Chondrocyte (in vitro differentiated cells): ENCODE data around the gene CCDC127. TPM values are rescaled to one million over a fixed set of nuclear protein-coding genes. Genes with fewer than 3 reads are reported as not detected.

Experiments used
- DNase-seq: peaks from one replicate; pipeline ENCODE4 v3.0.0; 2021; ENCODE audit warnings: mixed read lengths, low spot score
- H3K27ac Mint-ChIP-seq: one replicate; pipeline ENCODE4 v1.8.0; 2021; ENCODE audit warnings: mild to moderate bottlenecking, moderate library complexity, mixed read lengths; ENCODE audit not compliant: unreplicated experiment
- H3K27me3 Mint-ChIP-seq: 2 replicates; pipeline ENCODE4 v1.8.0; 2021; ENCODE audit warnings: low read depth, mixed read lengths
- H3K36me3 Mint-ChIP-seq: 2 replicates; pipeline ENCODE4 v1.8.0; 2021; ENCODE audit warnings: low read depth, mixed read lengths
- H3K4me1 Mint-ChIP-seq: 2 replicates; pipeline ENCODE4 v1.8.0; 2021; ENCODE audit warnings: low read depth, mild to moderate bottlenecking, mixed read lengths
- H3K4me3 Mint-ChIP-seq: one replicate; pipeline ENCODE4 v1.8.0; 2021; ENCODE audit warnings: mild to moderate bottlenecking, moderate library complexity, mixed read lengths; ENCODE audit not compliant: unreplicated experiment
- H3K9me3 Mint-ChIP-seq: 2 replicates; pipeline ENCODE4 v1.8.0; 2021; ENCODE audit warnings: low read depth, mixed read lengths
- total RNA-seq: library from RNA; stranded (reverse); gene quantifications from 3 replicates; pipeline ENCODE4 v1.2.1, GENCODE V29; 2021
- TF ChIP-seq, protein P1 (sequence below): fragments of 200-600 bp; sonication (generic); IDR thresholded peaks from 2 replicates; pipeline ENCODE4 v1.5.0; 2021; ENCODE audit warnings: antibody characterized with exemption, mild to moderate bottlenecking, moderate library complexity

Gene CCDC127
- total RNA-seq, 1 donor from 2014 or later = 8.0 TPM

DNA sequence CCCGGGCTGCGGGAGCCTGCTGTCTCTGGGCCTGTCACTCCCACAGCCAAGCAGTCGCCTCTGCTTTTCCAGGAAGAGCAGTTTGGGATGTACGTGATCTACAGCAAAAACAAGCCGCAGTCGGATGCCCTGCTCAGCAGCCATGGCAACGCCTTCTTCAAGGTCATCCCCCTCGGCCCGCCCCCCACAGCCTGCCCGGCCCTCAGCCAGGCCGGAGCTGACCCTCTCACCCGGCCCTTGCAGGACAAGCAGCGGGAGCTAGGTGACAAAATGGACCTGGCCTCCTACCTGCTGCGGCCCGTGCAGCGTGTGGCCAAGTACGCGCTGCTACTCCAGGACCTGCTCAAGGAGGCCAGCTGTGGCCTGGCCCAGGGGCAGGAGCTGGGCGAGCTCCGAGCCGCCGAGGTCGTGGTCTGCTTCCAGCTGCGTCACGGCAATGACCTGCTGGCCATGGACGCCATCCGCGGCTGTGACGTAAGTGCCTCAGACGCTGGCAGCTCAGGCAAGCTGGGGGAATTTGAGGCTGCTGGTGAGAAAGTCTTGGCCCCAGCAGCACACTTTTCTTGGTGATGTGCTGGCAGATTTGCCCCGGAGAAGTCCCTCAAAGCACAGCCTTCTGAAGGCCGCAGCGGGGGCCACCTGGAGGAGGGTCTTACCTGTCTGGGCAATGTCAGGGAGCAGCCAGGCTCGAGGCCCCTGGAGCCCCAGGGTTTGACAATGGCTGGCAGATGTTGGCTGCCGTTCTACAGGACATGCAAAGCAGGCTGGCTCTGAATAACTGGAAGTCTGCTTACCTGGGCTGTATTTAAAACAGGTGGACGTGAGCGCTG is 46.8 kb downstream of the CCDC127 start:
- no peak overlapping the region for H3K4me3 Mint-ChIP-seq
- H3K36me3 Mint-ChIP-seq = peaks cover 1% of the 10 kb centered on the region
- H3K27me3 Mint-ChIP-seq = peaks cover 6% of the 10 kb centered on the region
- peaks cover 33% of the 10 kb centered on the region for H3K4me1 Mint-ChIP-seq
- TF ChIP-seq, protein P1, sequence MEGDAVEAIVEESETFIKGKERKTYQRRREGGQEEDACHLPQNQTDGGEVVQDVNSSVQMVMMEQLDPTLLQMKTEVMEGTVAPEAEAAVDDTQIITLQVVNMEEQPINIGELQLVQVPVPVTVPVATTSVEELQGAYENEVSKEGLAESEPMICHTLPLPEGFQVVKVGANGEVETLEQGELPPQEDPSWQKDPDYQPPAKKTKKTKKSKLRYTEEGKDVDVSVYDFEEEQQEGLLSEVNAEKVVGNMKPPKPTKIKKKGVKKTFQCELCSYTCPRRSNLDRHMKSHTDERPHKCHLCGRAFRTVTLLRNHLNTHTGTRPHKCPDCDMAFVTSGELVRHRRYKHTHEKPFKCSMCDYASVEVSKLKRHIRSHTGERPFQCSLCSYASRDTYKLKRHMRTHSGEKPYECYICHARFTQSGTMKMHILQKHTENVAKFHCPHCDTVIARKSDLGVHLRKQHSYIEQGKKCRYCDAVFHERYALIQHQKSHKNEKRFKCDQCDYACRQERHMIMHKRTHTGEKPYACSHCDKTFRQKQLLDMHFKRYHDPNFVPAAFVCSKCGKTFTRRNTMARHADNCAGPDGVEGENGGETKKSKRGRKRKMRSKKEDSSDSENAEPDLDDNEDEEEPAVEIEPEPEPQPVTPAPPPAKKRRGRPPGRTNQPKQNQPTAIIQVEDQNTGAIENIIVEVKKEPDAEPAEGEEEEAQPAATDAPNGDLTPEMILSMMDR = no peak
- no peaks in the 10 kb centered on the region for H3K9me3 Mint-ChIP-seq
- peak; percentile 87 for DNase-seq
- H3K27ac Mint-ChIP-seq = no peak overlapping the region

DNA sequence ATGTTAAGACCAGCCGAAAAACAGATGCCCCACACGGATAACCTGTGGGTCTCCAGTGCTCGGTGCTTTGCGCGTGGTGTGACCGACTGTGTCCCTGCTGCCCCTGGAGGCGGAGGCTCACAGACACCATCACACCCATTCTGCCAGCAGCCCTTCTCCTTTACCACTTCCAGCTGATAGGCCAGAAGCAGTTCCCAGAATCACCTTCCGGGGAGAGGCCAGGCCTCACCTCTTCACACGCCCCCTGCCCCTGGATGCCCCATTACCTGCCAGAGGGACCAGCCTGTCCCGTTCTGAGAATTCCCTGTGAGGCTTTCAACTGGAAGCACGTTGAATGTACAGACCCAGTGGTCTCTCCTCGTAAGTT is 48.2 kb downstream of the CCDC127 start:
- TF ChIP-seq, protein P1 = no peak
- H3K27me3 Mint-ChIP-seq = peaks cover 6% of the 10 kb centered on the region
- H3K9me3 Mint-ChIP-seq = no peaks in the 10 kb centered on the region
- peaks cover 1% of the 10 kb centered on the region for H3K36me3 Mint-ChIP-seq
- H3K27ac Mint-ChIP-seq = peak overlapping the region; percentile 58
- H3K4me3 Mint-ChIP-seq = no peak overlapping the region
- DNase-seq = no peak
- H3K4me1 Mint-ChIP-seq = peaks cover 33% of the 10 kb centered on the region

DNA sequence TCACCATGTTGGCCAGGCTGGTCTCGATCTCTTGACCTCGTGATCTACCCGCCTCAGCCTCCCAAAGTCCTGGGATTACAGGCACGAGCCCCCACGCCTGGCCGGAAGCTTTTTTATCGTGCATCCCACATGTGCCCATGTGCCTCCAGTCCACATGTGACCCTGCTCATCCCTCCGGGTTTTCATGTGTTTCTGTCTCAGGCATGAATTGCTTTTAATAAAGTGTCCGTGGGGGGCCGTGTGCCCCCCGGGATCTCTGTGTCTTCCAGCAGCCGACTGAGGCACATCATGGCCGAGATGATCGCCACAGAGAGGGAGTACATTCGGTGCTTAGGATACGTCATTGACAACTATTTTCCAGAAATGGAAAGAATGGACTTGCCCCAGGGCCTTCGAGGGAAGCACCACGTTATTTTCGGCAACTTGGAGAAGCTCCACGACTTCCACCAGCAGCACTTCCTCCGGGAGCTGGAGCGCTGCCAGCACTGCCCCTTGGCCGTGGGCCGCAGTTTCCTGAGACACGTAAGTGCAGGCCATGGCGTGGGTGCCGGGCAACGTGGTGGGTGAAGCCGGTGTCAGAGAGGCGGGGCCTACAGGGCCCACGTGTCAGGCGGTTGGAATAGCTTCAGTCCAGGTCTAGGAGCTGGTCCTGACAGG is 48.8 kb downstream of the CCDC127 start:
- H3K9me3 Mint-ChIP-seq = no peaks in the 10 kb centered on the region
- TF ChIP-seq, protein P1 = no peak
- peak; percentile 96 for DNase-seq
- H3K36me3 Mint-ChIP-seq = no peaks in the 10 kb centered on the region
- peaks cover 33% of the 10 kb centered on the region for H3K4me1 Mint-ChIP-seq
- H3K27ac Mint-ChIP-seq = peak overlapping the region; percentile 98
- peak overlapping the region; percentile 6 for H3K4me3 Mint-ChIP-seq
- H3K27me3 Mint-ChIP-seq = peaks cover 6% of the 10 kb centered on the region

DNA sequence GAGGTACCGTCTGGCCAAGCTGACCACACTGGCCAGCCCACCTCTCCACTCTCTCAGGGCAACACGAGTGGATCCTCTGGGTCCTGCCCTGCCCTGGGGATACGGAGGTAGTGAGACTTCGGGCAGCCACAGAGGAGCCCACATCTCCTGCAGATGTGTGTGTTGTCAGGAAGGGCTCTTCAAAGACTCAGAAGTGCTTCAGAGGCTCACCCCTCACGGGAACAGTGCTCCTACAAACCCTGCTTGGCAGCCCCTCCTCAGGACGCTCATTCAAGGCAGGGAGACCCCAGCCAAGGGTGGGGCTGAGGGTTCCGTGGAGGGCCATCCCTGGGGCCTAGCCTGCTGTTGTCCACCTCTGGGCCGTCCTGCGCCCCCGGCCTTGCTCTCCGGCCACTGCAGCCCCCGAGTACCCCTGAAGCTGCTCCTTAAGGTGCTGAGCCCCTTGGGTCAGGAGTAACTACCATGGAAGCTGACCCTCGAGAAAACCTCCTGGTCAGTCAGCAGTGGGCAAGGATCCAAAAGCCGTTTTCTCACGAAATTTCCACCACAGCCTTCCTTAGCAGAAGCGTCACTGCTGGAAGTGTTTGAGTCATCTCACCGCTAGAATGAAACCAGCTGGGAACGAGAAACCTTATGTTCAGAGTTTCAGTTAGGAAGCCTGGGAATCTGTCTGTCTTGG is 49.8 kb downstream of the CCDC127 start:
- H3K27me3 Mint-ChIP-seq = no peaks in the 10 kb centered on the region
- H3K9me3 Mint-ChIP-seq = no peaks in the 10 kb centered on the region
- H3K36me3 Mint-ChIP-seq = no peaks in the 10 kb centered on the region
- peaks cover 33% of the 10 kb centered on the region for H3K4me1 Mint-ChIP-seq
- H3K4me3 Mint-ChIP-seq = peak overlapping the region; percentile 6
- TF ChIP-seq, protein P1 = no peak
- H3K27ac Mint-ChIP-seq = peak overlapping the region; percentile 98
- peak; percentile 77 for DNase-seq

DNA sequence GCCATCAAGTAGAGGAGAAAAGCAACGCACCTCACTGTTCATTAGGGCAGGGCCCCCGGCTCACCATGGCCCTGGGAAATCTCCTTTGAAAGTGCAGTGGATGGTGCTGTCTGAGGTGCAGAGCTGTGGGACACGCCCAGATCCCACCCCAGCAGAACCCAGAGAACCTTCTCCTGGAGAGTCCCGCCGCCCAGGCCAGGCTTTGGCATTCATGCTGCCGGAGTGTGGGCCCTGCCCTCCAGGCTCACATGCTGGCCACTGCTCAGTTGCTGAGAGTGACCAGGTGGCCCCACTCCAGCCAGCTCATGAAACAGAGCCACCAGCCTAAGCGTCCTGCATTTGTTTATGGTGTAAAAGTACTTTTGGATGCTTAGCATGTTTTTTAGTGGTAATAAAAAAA is 50.4 kb downstream of the CCDC127 start:
- H3K36me3 Mint-ChIP-seq = no peaks in the 10 kb centered on the region
- H3K9me3 Mint-ChIP-seq = no peaks in the 10 kb centered on the region
- no peak overlapping the region for H3K4me3 Mint-ChIP-seq
- TF ChIP-seq, protein P1 = no peak
- peaks cover 33% of the 10 kb centered on the region for H3K4me1 Mint-ChIP-seq
- no peak overlapping the region for H3K27ac Mint-ChIP-seq
- H3K27me3 Mint-ChIP-seq = no peaks in the 10 kb centered on the region
- peak; percentile 83 for DNase-seq
